Measurements from ENCODE around the gene LRRC40. TPM values are rescaled to one million over a fixed set of nuclear protein-coding genes. Genes with fewer than 3 reads are reported as not detected.

LRRC40 gene
- total RNA-seq, 2 donors from 2014 or later, result 8.1 to 14.5 TPM

DNA sequence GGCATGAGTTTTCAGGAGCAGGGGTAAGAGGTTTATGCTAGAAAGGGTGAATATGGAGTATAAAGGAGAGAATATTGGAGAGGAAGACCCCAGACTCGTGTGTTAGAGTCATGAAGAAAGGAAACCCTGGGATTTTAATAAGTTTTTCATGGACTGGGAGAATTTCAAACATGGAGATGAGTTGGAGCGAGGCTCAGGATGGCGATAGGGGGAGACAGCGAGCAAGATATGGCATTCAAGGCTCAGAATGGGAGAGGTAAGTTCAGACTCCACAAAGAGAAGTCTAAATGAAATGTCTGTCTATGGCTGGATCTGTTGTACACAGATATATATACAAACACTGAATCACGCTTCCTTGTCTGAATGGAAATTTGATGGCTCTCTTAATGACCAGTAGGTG, 92.5 kb downstream of the LRRC40 start:
- no peak overlapping the region for H3K4me3 ChIP-seq
- H3K36me3 ChIP-seq, result no peaks in the 10 kb centered on the region
- H3K27me3 ChIP-seq, result no peaks in the 10 kb centered on the region
- DNase-seq (ENCODE audit: low spot score), result no peak
- no peak overlapping the region for H3K27ac ChIP-seq
- TF ChIP-seq CTCF (IDR thresholded peaks at IDR 0.05), result no peak
- H3K9me3 ChIP-seq, result no peaks in the 10 kb centered on the region
- no peaks in the 10 kb centered on the region for H3K4me1 ChIP-seq

GRCh38 chr1:70109241-70109640, 96.1 kb downstream of the LRRC40 start:
- Histone ChIP-seq H3K27ac (no peak overlapping the region), H3K27me3 (no peaks in the 10 kb centered on the region), H3K4me3 (no peak overlapping the region), H3K9me3 (no peaks in the 10 kb centered on the region), H3K36me3 (no peaks in the 10 kb centered on the region), H3K4me1 (no peaks in the 10 kb centered on the region)
- no peak for DNase-seq (ENCODE audit: low spot score)
- TF ChIP-seq CTCF (IDR thresholded peaks at IDR 0.05), result no peak

- DNase-seq (ENCODE audit: low spot score), result no peak
These were observed 101.6 kb downstream of the LRRC40 start for GRCh38 chr1:70103770-70104169.

DNA sequence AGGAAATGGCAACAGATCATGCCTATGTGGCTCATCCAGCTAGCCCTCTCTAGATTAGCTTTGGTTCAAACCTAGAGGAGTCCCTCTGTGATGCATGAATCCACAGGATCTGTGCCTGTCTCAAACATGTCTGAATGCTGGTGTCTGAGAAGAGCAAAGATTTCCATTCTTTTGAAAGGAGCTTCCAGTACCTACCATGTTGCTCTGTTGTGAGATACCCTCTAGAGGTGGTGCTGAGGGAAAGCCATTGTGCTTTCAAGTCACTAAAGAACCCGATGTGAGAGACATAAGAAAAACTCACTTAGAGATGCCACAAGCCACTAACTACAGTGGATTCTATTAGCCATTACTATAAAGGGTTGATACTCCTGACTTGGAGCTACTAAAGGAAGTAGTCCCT, 103.6 kb downstream of the LRRC40 start:
- Histone ChIP-seq H3K4me1 (no peaks in the 10 kb centered on the region), H3K4me3 (no peak overlapping the region), H3K27me3 (no peaks in the 10 kb centered on the region), H3K36me3 (no peaks in the 10 kb centered on the region), H3K9me3 (no peaks in the 10 kb centered on the region), H3K27ac (no peak overlapping the region)
- TF ChIP-seq CTCF (IDR thresholded peaks at IDR 0.05), result no peak
- no peak for DNase-seq (ENCODE audit: low spot score)

More at GRCh38 chr1:70103770-70104169, 101.6 kb downstream of the LRRC40 start:
- TF ChIP-seq CTCF (IDR thresholded peaks at IDR 0.05), result no peak
- no peak overlapping the region for H3K27ac ChIP-seq
- no peaks in the 10 kb centered on the region for H3K4me1 ChIP-seq
- H3K36me3 ChIP-seq, result no peaks in the 10 kb centered on the region
- no peaks in the 10 kb centered on the region for H3K27me3 ChIP-seq
- no peak overlapping the region for H3K4me3 ChIP-seq
- no peaks in the 10 kb centered on the region for H3K9me3 ChIP-seq

GRCh38 chr1:70101231-70101630, 104.1 kb downstream of the LRRC40 start:
- no peaks in the 10 kb centered on the region for H3K4me1 ChIP-seq
- no peak for DNase-seq (ENCODE audit: low spot score)
- H3K9me3 ChIP-seq, result no peaks in the 10 kb centered on the region
- H3K27ac ChIP-seq, result no peak overlapping the region
- H3K36me3 ChIP-seq, result no peaks in the 10 kb centered on the region
- no peak overlapping the region for H3K4me3 ChIP-seq
- H3K27me3 ChIP-seq, result no peaks in the 10 kb centered on the region
- TF ChIP-seq CTCF (IDR thresholded peaks at IDR 0.05), result no peak

Other genes starting within 250 kb of the LRRC40 start
- gene SRSF11, start 15.8 kb upstream of the LRRC40 start, total RNA-seq, result 10 to 100 TPM; 38.4 to 47.9 TPM
- 10 to 100 TPM in 1 of 2 donors, 1 to 10 TPM in 1; 8.1 to 11.4 TPM for gene ANKRD13C, start 149.1 kb upstream of the LRRC40 start, total RNA-seq
- 1 to 10 TPM; 1.0 to 1.6 TPM for gene CTH, start 205.7 kb upstream of the LRRC40 start, total RNA-seq

Measured in right atrium auricular region (tissue), 2 donors.